Prostate gland (tissue), 2 donors: ENCODE results near the gene BCAS3. TPM values are rescaled to one million over a fixed set of nuclear protein-coding genes. Genes with fewer than 3 reads are reported as not detected.

Experiments
- DNase-seq: peaks from one replicate; pipeline ENCODE4 v3.0.0-alpha.2; 2019; ENCODE audit warnings: low spot score
- H3K27ac ChIP-seq, 2 donors: fragments of 200-600 bp; sonication (generic); 2 replicates each; pipeline ENCODE4 v1.5.1; 2017 to 2019
- H3K27me3 ChIP-seq: fragments of 200-600 bp; sonication (generic); replicated peaks from 2 replicates; pipeline ENCODE4 v1.5.1; 2019; ENCODE audit not compliant: insufficient read depth
- H3K36me3 ChIP-seq, 2 donors: fragments of 200-600 bp; sonication (generic); 1 replicate in 1 of 2; 2 replicates in 1 of 2; pipeline versions ENCODE4 v1.5.1 to v1.8.1; 2017 to 2019
- H3K4me1 ChIP-seq: fragments of 200-600 bp; sonication (generic); replicated peaks from 2 replicates; pipeline ENCODE4 v1.5.1; 2019
- H3K4me3 ChIP-seq, 2 donors: fragments of 200-600 bp; sonication (generic); 2 replicates each; pipeline ENCODE4 v1.5.1; 2017 to 2019
- H3K9me3 ChIP-seq: fragments of 200-600 bp; sonication (generic); 2 replicates; pipeline ENCODE4 v1.5.1; 2017
- POLR2A ChIP-seq: fragments of 450-650 bp; IDR thresholded peaks from one replicate; pipeline ENCODE4 v1.6.1; 2016; ENCODE audit warnings: antibody characterized with exemption, mild to moderate bottlenecking
- POLR2AphosphoS5 ChIP-seq: sonication (generic); formaldehyde crosslinking; IDR thresholded peaks from one replicate; pipeline ENCODE4 v1.6.1; 2017; ENCODE audit warnings: antibody characterized with exemption
- WGBS: methylation state at CpG from one replicate; pipeline ENCODE4 v1.1.5; 2018; 5-methylcytosine and 5-hydroxymethylcytosine counted together
- intact Hi-C: fragments of 100-400 bp; cut with DNase I; formaldehyde crosslinking; loops from one replicate; pipeline ENCODE4 v1.14.2; 2022
- total RNA-seq, 2 donors: library from RNA; depleted of rRNA; stranded (reverse); fragments of >200 nt; gene quantifications; one replicate each; pipeline ENCODE4 v1.1.0, GENCODE V29; 2016
- TF ChIP-seq, protein P1 (sequence below), 4 experiments: fragments of 200-600 bp in 2 of 4; fragments of 450-650 bp in 2 of 4; sonication (generic) in 2 of 4; IDR thresholded peaks; 1 replicate in 3 of 4; 2 replicates in 1 of 4; pipeline ENCODE4 v1.5.1; 2016 to 2019; ENCODE audit warnings: antibody characterized with exemption in 4 of 4, mild to moderate bottlenecking in 2 of 4, moderate library complexity in 2 of 4

BCAS3 gene
- total RNA-seq, 2 donors from 2014 or later, result 57.8 to 93.9 TPM

DNA sequence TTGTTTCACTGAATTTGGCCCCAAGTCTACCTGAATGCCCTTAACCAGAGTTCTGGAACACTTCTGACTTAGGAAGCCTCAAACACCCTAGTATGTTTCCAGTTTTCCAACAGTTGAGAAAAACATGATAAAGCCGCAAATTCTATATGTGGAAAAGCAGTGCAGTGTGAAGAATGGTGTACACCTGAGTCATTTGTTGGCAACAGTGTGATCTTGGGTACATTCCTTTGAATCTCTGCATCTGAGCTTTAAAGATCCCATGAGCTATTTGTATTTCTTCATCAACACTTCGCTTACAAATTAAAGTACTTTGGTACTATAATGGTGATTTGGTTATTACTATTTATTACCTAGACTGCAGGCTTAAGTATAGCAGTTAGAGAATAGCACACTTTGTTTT lies 628.4 kb downstream of the BCAS3 start:
- intact Hi-C loops, result loop anchor here (5.0 kb wide), 1 partner anchor 54 kb away; no protein-coding TSS in a partner anchor
- H3K36me3 ChIP-seq, result no peaks in the 10 kb centered on the region
- H3K4me3 ChIP-seq, result no peak overlapping the region
- no peaks in the 10 kb centered on the region for H3K9me3 ChIP-seq
- no peak for TF ChIP-seq POLR2AphosphoS5
- TF ChIP-seq, protein P1, sequence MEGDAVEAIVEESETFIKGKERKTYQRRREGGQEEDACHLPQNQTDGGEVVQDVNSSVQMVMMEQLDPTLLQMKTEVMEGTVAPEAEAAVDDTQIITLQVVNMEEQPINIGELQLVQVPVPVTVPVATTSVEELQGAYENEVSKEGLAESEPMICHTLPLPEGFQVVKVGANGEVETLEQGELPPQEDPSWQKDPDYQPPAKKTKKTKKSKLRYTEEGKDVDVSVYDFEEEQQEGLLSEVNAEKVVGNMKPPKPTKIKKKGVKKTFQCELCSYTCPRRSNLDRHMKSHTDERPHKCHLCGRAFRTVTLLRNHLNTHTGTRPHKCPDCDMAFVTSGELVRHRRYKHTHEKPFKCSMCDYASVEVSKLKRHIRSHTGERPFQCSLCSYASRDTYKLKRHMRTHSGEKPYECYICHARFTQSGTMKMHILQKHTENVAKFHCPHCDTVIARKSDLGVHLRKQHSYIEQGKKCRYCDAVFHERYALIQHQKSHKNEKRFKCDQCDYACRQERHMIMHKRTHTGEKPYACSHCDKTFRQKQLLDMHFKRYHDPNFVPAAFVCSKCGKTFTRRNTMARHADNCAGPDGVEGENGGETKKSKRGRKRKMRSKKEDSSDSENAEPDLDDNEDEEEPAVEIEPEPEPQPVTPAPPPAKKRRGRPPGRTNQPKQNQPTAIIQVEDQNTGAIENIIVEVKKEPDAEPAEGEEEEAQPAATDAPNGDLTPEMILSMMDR (IDR thresholded peaks at IDR 0.05), result no peak
- TF ChIP-seq POLR2A, result no peak
- no peaks in the 10 kb centered on the region for H3K4me1 ChIP-seq
- no peak for DNase-seq
- no peak overlapping the region for H3K27ac ChIP-seq
- 97% methylated on average over 2 of the region's 2 CpGs for WGBS
- no peaks in the 10 kb centered on the region for H3K27me3 ChIP-seq

DNA sequence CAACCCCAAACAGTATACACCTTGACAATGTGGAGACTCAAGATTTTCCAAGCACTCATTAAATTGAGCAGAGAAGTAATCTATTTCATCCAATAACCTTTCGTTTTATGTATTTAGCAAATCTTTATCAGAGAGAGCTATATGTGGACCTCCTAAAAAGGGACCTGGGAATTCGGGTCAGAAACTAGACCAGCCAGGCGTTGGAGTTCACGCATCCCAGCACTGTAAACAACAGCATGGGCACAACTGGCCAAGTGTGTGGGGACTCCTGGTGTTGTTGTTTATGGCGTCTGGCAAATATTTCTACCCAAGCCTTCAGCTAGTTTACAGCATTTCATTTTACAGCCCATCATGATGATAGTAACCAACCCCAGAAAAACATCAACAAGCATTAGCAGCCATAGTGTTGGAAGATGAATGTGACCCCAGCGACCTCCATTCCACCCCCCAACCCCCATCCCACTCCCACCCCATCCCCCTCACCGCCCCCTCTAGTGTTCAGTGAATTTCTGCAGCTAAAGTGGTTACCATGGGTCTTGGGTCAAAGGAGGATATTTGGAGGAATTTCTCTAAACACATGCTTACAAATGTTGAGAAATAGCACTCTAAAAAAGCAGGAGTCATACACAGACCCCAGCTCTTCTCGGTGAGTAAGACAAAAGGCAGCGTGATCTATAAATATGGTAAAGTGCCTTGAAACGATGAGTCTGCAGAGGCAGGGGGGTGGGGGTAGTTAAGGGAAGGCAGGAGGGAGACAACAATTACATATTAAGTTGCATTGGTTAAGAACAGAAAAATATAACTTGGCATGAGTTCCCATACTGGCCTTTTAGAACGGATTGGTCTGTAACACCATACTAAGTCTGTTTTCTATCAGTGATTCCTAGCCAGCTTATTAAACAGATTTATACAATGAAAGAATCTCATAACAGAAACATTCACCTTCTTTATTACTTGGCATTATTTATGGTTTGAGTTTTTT lies 630.5 kb downstream of the BCAS3 start:
- Histone ChIP-seq H3K36me3 (no peaks in the 10 kb centered on the region), H3K4me1 (no peaks in the 10 kb centered on the region), H3K9me3 (no peaks in the 10 kb centered on the region), H3K4me3 (no peak overlapping the region), H3K27ac (peak overlapping the region in 1 of 2 donors; percentile 30), H3K27me3 (no peaks in the 10 kb centered on the region)
- whole genome bisulfite sequencing, result 60% methylated on average over 11 of the region's 11 CpGs
- intact Hi-C loops, result loop anchor here (5.0 kb wide), 1 partner anchor 56 kb away; no protein-coding TSS in a partner anchor
- TF ChIP-seq POLR2AphosphoS5, result no peak
- no peak for TF ChIP-seq POLR2A
- TF ChIP-seq, protein P1 (IDR thresholded peaks at IDR 0.05), result no peak
- DNase-seq, result no peak

DNA sequence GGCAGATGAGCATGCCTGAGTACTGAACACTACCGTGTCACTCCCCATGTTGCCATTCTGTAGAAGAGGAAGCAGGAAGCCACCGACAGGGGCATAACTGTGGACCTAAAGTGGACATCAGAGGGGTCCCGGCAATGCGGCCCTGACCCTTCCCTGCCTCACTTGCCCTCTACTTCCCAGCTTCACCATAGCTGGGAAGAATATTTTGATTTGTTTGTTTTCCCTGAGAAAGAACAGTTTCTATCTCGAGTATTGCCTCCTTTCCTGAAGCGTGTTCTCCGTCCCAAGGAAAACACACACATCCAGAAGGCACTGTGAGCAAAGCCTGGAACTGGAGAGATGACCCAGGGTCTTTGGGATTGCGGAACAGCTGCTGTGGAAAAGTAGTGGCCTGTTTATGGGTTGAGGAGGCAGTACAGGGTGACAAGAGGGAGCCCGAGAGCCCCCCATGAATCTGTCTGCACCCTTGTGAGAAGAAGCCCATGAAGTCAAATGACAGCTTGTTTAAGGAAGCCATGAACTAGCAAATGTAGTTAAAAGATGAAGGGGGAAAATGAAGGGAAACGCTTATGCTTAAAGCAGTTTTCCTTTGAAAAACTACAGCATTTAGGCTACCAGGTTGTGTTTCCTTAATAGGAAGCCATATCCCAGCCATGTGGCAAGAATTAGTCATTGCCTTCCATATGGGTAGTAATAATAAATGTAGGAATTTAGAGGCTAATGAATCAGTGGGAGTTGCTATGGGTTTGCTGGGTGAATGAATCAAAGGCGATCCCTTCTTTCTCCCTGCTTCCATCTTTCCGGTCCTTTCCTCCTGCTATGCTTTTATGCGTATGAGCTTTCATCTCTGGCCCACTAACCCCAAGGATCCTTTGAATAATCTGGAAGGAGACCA lies 632.0 kb downstream of the BCAS3 start:
- Histone ChIP-seq H3K27me3 (no peaks in the 10 kb centered on the region), H3K36me3 (no peaks in the 10 kb centered on the region), H3K4me1 (no peaks in the 10 kb centered on the region), H3K27ac (peak overlapping the region; percentile 28 to 30), H3K9me3 (no peaks in the 10 kb centered on the region), H3K4me3 (no peak overlapping the region)
- DNase-seq, result no peak
- intact Hi-C loops, result loop anchor here (5.0 kb wide), 1 partner anchor 57 kb away; no protein-coding TSS in a partner anchor
- TF ChIP-seq POLR2AphosphoS5 (no peak), POLR2A (no peak)
- TF ChIP-seq, protein P1 (IDR thresholded peaks at IDR 0.05), result no peak
- WGBS, result 75% methylated on average over 13 of the region's 13 CpGs

DNA sequence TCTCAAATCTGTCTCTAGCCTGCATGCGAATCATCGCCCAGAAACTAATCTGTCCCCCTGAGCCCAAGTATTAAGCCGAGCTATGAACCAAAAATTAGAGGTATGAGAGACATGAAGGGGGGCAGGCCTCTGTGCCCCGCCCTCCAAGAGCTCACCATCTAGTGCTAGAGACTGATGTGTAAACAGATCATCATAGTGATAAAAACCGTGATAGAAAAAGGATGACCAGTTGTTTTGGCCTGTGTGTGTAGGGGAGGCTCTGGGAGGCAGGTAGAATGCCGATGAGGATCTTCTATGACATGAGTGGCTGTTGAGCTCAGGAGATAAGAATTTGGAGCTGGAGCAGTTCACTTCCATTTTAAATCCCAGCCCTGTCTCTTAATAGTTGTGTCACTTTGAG lies 632.9 kb downstream of the BCAS3 start:
- intact Hi-C loops, result no loop called here
- WGBS, result 83% methylated on average over 6 of the region's 6 CpGs
- no peaks in the 10 kb centered on the region for H3K9me3 ChIP-seq
- H3K4me1 ChIP-seq, result no peaks in the 10 kb centered on the region
- no peaks in the 10 kb centered on the region for H3K27me3 ChIP-seq
- DNase-seq, result no peak
- no peaks in the 10 kb centered on the region for H3K36me3 ChIP-seq
- H3K27ac ChIP-seq, result no peak overlapping the region
- TF ChIP-seq POLR2A (no peak), POLR2AphosphoS5 (no peak)
- TF ChIP-seq, protein P1 (IDR thresholded peaks at IDR 0.05), result no peak
- H3K4me3 ChIP-seq, result no peak overlapping the region
